Lung (tissue), 12 donors: ENCODE measurements around the gene WRNIP1. TPM values are rescaled to one million over a fixed set of nuclear protein-coding genes. Genes with fewer than 3 reads are reported as not detected.
A peak's percentile ranks its signal among the peaks of the same experiment; 100 is the strongest.

Source experiments
- ATAC-seq: fragments of 200-7000 bp; cut with Tn5 transposase; one replicate; pipeline ENCODE4 v1.9.1; 2020; ENCODE audit warnings: moderate number of reproducible peaks; ENCODE audit not compliant: insufficient read depth, low FRiP score
- DNase-seq, 3 donors: peaks; one replicate each; pipeline ENCODE4 v3.0.0-alpha.2; 2013 to 2017
- H3K27ac ChIP-seq, 2 donors: one replicate each; pipeline ENCODE4 v1.5.1; 2013; ENCODE audit warnings: mild to moderate bottlenecking in 2 of 2, moderate library complexity in 2 of 2, control low read depth in 1 of 2, inconsistent platforms in 1 of 2, low read depth in 1 of 2, low read length in 1 of 2
- H3K27me3 ChIP-seq, 3 donors: one replicate each; pipeline ENCODE4 v1.5.1; 2013; ENCODE audit warnings: low read length in 2 of 3; ENCODE audit not compliant: control insufficient read depth in 3 of 3, insufficient read depth in 3 of 3
- H3K36me3 ChIP-seq, 4 donors: one replicate each; pipeline ENCODE4 v1.5.1; 2013; ENCODE audit warnings: low read length in 4 of 4, mild to moderate bottlenecking in 1 of 4, moderate library complexity in 1 of 4; ENCODE audit not compliant: control insufficient read depth in 4 of 4, insufficient read depth in 4 of 4
- H3K4me1 ChIP-seq, 5 donors: one replicate each; pipeline ENCODE4 v1.5.1; 2013; ENCODE audit warnings: low read length in 5 of 5, mild to moderate bottlenecking in 2 of 5, moderate library complexity in 1 of 5; ENCODE audit not compliant: control insufficient read depth in 5 of 5, insufficient read depth in 5 of 5
- H3K4me3 ChIP-seq: one replicate; pipeline ENCODE4 v1.5.1; 2013; ENCODE audit warnings: mild to moderate bottlenecking, control low read depth, moderate library complexity
- H3K9ac ChIP-seq, 2 donors: one replicate each; pipeline ENCODE4 v1.5.1; 2013; ENCODE audit warnings: low read length in 2 of 2, control low read depth in 1 of 2; ENCODE audit not compliant: insufficient read depth in 1 of 2
- H3K9me3 ChIP-seq, 4 donors: one replicate each; pipeline ENCODE4 v1.5.1; 2013; ENCODE audit warnings: low read length in 3 of 4, mild to moderate bottlenecking in 1 of 4, moderate library complexity in 1 of 4; ENCODE audit not compliant: control insufficient read depth in 4 of 4, insufficient read depth in 3 of 4
- WGBS, 2 donors: extraction: QIAGEN DNeasy Blood & Tissue Kit; methylation state at CpG; one replicate each; pipeline ENCODE4 v1.1.7; 2013; 5-methylcytosine and 5-hydroxymethylcytosine counted together
- polyA plus RNA-seq, 2 donors: library from polyadenylated mRNA; stranded (reverse); fragments of 200-250 nt; gene quantifications; one replicate each; pipeline ENCODE4 v1.2.1, GENCODE V29; 2013
- total RNA-seq, 2 donors: library from RNA; depleted of rRNA in 1 of 2; stranded (reverse); fragments of >200 nt in 1 of 2; gene quantifications; one replicate each; pipeline ENCODE4 v1.2.1, GENCODE V29; 2014 to 2021
- TF ChIP-seq, protein P1 (sequence below): IDR thresholded peaks from 2 replicates; pipeline ENCODE4 v1.5.1; 2012; ENCODE audit warnings: mild to moderate bottlenecking; ENCODE audit errors: control extremely low read depth, extremely low read depth
- donor health status: control.
- donor health status: control.
- donor health status: Bipolar disorder and iron deficiency.
- donor health status: healthy.
- donor health status: DM: yes; HTN: yes; CAD: no.

Gene WRNIP1
- total and polyA plus RNA-seq, 4 donors = 36.8 to 56.0 (median 42.7) TPM

DNA sequence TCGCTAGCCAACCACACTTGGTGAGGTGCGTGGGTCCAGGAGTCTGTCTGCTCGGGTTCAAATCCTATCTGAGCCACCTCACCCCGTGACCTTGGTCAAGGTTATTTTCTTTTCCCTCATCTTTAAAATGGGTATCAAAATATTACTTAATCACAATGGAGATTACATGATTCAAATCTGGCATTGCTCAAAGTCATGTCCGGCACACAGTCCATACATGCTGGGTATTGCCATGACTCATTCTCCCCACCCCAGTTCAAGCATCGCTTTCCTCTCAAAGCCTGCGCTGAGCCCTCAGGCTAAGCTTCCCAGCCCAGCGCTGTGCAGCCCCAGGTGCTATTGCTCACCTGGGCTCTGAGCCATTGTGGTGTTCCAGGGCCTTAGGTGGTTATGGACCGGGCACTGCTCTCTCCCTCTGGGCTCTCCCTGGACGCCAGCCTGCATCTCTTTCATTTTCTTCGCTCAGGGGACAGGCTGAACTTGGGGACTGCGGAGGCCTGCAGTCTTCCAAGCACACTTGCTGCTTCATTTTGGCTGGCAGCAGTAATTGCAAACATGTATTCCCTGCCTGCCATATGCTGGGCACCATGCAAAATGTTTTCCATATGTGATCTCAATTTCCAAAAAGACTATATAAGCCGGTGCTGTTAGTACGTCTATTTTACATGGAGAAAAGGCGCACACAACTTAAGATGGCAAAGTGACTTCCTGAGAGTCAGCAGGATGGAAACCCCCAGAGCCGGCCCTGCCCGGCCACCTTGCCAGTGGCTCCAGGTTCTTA, 27.3 kb downstream of the WRNIP1 start:
- Histone ChIP-seq H3K9ac (no peak overlapping the region), H3K27me3 (no peaks in the 10 kb centered on the region), H3K36me3 (peaks cover 0 to 7% (median 3%) of the 10 kb centered on the region in 4 donors), H3K4me1 (peaks cover 0 to 14% (median 0%) of the 10 kb centered on the region in 5 donors), H3K9me3 (no peaks in the 10 kb centered on the region), H3K4me3 (no peak overlapping the region), H3K27ac (peak overlapping the region in 1 of 2 donors; percentile 61)
- no peak for DNase-seq
- WGBS, 2 donors = 81 to 86% methylated on average over 17 of the region's 17 CpGs
- no peak for ATAC-seq
- TF ChIP-seq, protein P1, sequence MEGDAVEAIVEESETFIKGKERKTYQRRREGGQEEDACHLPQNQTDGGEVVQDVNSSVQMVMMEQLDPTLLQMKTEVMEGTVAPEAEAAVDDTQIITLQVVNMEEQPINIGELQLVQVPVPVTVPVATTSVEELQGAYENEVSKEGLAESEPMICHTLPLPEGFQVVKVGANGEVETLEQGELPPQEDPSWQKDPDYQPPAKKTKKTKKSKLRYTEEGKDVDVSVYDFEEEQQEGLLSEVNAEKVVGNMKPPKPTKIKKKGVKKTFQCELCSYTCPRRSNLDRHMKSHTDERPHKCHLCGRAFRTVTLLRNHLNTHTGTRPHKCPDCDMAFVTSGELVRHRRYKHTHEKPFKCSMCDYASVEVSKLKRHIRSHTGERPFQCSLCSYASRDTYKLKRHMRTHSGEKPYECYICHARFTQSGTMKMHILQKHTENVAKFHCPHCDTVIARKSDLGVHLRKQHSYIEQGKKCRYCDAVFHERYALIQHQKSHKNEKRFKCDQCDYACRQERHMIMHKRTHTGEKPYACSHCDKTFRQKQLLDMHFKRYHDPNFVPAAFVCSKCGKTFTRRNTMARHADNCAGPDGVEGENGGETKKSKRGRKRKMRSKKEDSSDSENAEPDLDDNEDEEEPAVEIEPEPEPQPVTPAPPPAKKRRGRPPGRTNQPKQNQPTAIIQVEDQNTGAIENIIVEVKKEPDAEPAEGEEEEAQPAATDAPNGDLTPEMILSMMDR = no peak

DNA sequence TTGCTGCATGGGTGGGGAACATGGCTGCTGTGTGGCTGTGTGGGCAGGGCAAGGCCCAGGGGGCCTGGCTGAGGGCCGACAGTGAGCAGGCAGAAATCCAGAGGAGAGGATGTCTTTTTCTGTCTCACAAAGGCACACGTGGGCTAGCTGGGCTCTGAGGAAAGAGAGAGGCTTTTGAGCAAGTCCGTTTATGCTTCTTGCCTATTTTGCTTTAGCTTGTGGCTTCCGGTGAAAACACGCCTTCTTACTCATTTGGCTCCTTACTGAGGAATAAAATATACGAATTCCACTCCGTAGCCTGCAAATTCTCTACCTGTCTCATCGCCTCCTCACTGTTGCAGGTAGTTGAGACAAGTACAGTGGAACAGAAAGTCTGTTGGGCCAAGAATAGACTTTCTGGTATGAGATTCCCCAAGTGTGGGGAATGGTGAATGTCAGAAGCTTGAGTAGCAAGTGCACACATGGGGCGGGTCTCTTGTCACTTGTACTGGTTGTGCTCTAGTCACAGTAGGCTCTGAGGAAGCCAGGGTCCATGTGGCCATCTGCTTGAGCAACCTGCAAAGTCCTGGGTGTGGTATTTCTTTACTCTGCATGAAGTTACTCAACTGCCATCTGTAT, 28.4 kb downstream of the WRNIP1 start:
- DNase-seq = no peak
- H3K9ac ChIP-seq = no peak overlapping the region
- TF ChIP-seq, protein P1 = no peak
- no peaks in the 10 kb centered on the region for H3K9me3 ChIP-seq
- H3K27me3 ChIP-seq = no peaks in the 10 kb centered on the region
- no peak overlapping the region for H3K4me3 ChIP-seq
- peaks cover 0 to 19% (median 0%) of the 10 kb centered on the region in 5 donors for H3K4me1 ChIP-seq
- WGBS, 2 donors = 25 to 57% methylated on average over 9 of the region's 9 CpGs
- H3K36me3 ChIP-seq = peaks cover 0 to 7% (median 1%) of the 10 kb centered on the region in 4 donors
- ATAC-seq = no peak
- peak overlapping the region in 1 of 2 donors; percentile 53 for H3K27ac ChIP-seq

DNA sequence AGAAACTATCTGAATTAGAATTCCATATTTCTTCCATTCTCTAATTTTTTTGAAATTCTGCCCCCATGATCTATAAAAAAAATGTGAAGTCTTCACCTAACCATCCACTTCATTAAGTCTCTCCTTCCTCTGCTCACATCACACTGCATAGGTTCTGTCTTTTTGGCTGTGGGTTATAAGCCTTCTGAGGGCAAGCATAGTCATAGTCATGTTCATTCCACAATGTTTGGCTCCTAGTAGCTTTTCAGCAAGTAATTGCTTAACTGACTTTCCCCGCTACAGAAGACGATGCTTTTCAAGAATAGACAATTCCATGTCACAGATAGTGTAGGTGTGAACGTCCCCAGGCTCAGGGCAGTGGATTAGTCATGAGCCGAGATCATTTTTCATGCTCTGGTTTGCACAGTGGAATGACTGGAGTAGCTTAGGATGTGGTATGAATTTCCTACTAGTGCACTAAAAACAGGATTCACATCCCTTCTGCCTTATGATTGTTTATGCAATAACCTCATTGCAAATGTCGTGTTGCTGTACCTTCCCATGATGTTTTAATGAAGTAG, 29.1 kb downstream of the WRNIP1 start:
- 35 to 67% methylated on average over 5 of the region's 5 CpGs for WGBS, 2 donors
- DNase-seq (no peak), ATAC-seq (no peak)
- Histone ChIP-seq H3K27ac (peak overlapping the region in 1 of 2 donors; percentile 52), H3K9ac (no peak overlapping the region), H3K4me1 (peaks cover 0 to 16% (median 0%) of the 10 kb centered on the region in 5 donors), H3K27me3 (no peaks in the 10 kb centered on the region), H3K36me3 (peaks cover 0 to 4% (median 1%) of the 10 kb centered on the region in 4 donors), H3K4me3 (no peak overlapping the region), H3K9me3 (no peaks in the 10 kb centered on the region)
- TF ChIP-seq, protein P1 = no peak
